ENCODE data around the gene REPIN1. TPM values are rescaled to one million over a fixed set of nuclear protein-coding genes. Genes with fewer than 3 reads are reported as not detected.

REPIN1 gene
- total RNA-seq, 4 donors from 2014 or later: 28.9 to 75.4 (median 31.8) TPM

GRCh38 chr7:150357270-150357669, 11.4 kb upstream of the REPIN1 start:
- TF ChIP-seq, protein P1, sequence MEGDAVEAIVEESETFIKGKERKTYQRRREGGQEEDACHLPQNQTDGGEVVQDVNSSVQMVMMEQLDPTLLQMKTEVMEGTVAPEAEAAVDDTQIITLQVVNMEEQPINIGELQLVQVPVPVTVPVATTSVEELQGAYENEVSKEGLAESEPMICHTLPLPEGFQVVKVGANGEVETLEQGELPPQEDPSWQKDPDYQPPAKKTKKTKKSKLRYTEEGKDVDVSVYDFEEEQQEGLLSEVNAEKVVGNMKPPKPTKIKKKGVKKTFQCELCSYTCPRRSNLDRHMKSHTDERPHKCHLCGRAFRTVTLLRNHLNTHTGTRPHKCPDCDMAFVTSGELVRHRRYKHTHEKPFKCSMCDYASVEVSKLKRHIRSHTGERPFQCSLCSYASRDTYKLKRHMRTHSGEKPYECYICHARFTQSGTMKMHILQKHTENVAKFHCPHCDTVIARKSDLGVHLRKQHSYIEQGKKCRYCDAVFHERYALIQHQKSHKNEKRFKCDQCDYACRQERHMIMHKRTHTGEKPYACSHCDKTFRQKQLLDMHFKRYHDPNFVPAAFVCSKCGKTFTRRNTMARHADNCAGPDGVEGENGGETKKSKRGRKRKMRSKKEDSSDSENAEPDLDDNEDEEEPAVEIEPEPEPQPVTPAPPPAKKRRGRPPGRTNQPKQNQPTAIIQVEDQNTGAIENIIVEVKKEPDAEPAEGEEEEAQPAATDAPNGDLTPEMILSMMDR (IDR thresholded peaks at IDR 0.05; ENCODE audit: low read depth): no peak

- TF ChIP-seq, protein P1 (IDR thresholded peaks at IDR 0.05; ENCODE audit: low read depth): no peak
These were observed 10.7 kb upstream of the REPIN1 start for GRCh38 chr7:150357771-150358427.

- TF ChIP-seq, protein P1 (IDR thresholded peaks at IDR 0.05; ENCODE audit: low read depth): no peak
These were observed 10.2 kb upstream of the REPIN1 start for GRCh38 chr7:150358433-150358832.

- TF ChIP-seq, protein P1 (IDR thresholded peaks at IDR 0.05; ENCODE audit: low read depth): no peak
These were observed 9.5 kb upstream of the REPIN1 start for GRCh38 chr7:150358988-150359621.

DNA sequence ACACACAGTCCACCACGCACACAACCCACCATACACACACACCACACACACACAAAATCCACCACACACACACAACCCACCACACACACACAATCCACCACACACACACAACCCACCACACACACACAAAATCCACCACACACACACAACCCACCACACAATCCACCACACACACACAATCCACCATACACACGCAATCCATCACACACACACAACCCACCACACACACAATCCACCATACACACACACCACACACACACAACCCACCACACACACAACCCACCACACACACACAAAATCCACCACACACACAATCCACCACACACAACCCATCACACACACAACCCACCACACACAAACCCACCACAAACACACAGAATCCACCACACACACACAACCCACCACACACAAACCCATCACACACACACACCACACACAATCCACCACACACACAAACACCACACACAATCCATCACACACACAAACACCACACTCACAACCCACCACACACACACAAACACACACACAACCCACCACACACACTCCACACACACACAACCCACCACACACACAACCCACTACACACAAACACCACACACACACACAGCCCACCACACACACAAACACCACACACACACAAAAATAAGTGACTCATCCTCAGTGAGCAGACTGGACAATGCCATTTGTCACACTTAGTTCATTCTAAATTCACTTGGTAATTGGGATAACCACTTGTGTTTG, 8.8 kb upstream of the REPIN1 start:
- TF ChIP-seq, protein P1 (IDR thresholded peaks at IDR 0.05; ENCODE audit: low read depth): no peak

DNA sequence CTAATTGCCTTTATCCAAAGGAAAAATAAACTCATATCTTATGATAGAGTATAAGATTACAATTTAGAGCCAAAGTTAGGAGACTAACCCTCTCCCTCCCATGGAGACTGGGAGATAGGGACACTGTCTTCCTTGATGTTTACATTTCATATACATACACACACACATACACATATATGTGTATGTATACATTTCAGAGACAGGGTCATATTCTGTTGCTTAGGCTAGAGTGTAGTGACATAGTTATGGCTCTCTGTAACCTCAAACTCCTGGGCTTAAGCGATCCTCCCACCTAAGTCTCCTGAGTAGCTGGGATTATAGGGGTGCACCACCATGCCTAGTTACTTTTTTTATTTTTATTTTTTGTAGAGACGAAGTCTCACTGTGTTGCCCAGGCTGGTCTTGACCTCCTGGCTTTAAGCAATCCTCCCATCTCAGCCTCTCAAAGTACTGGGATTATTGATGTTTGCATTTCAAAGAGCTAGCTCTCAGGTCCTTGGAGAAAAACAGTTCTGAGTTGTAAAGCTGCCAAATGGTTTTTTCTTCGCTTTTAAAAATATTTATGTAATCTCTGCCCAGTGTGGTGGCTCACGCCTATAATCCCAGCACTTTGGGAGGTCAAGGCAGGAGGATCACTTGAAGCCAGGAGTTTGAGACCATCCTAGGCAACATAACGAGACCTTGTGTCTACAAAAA, 8.1 kb upstream of the REPIN1 start:
- TF ChIP-seq, protein P1 (IDR thresholded peaks at IDR 0.05; ENCODE audit: low read depth): no peak

- TF ChIP-seq, protein P1 (IDR thresholded peaks at IDR 0.05; ENCODE audit: low read depth): no peak
These were observed 7.2 kb upstream of the REPIN1 start for GRCh38 chr7:150361402-150361801.
